Loucy (cell line): ENCODE measurements around the gene GABBR2.

Experiments
- H2AFZ ChIP-seq: fragments of 200-600 bp; sonication (generic); 2 replicates; pipeline ENCODE4 v1.6.0; 2016; ENCODE audit warnings: antibody characterized with exemption, mild to moderate bottlenecking, low read length, moderate library complexity
- H3F3A ChIP-seq: fragments of 200-600 bp; 2 replicates; pipeline ENCODE4 v1.6.0; 2016; ENCODE audit warnings: antibody characterized with exemption, low read depth, mild to moderate bottlenecking
- H3K27me3 ChIP-seq: fragments of 200-600 bp; sonication (generic); 2 replicates; pipeline ENCODE4 v1.6.1; 2014; ENCODE audit warnings: low read length, mild to moderate bottlenecking; ENCODE audit not compliant: insufficient read depth, poor library complexity, severe bottlenecking
- H3K36me3 ChIP-seq: fragments of 200-600 bp; sonication (generic); 2 replicates; pipeline ENCODE4 v1.6.1; 2016; ENCODE audit warnings: low read length; ENCODE audit not compliant: insufficient read depth
- H3K4me1 ChIP-seq: fragments of 200-600 bp; sonication (generic); 2 replicates; pipeline ENCODE4 v1.5.1; 2014; ENCODE audit warnings: low read length, mild to moderate bottlenecking; ENCODE audit not compliant: insufficient read depth, poor library complexity, severe bottlenecking
- H3K4me2 ChIP-seq: fragments of 200-600 bp; sonication (generic); 2 replicates; pipeline ENCODE4 v1.6.0; 2014; ENCODE audit warnings: antibody characterized with exemption, low read length, low read depth, mild to moderate bottlenecking; ENCODE audit not compliant: poor library complexity, severe bottlenecking
- H3K4me3 ChIP-seq: fragments of 200-600 bp; sonication (generic); 2 replicates; pipeline ENCODE4 v1.5.1; 2014; ENCODE audit warnings: low read length, mild to moderate bottlenecking, mixed read lengths; ENCODE audit not compliant: poor library complexity, severe bottlenecking
- H3K79me2 ChIP-seq: fragments of 200-600 bp; sonication (generic); 2 replicates; pipeline ENCODE4 v1.6.1; 2014; ENCODE audit warnings: low read length; ENCODE audit not compliant: insufficient read depth
- H3K9ac ChIP-seq: fragments of 200-600 bp; sonication (generic); 2 replicates; pipeline ENCODE4 v1.6.0; 2014; ENCODE audit warnings: mild to moderate bottlenecking, low read depth, low read length, moderate library complexity; ENCODE audit not compliant: poor library complexity, severe bottlenecking
- H3K9me2 ChIP-seq: fragments of 200-600 bp; sonication (generic); replicated peaks from 2 replicates; pipeline ENCODE4 v1.6.1; 2016; ENCODE audit warnings: low read depth, low read length, mixed read lengths
- H3K9me3 ChIP-seq: fragments of 200-600 bp; sonication (generic); 2 replicates; pipeline ENCODE4 v1.6.1; 2014; ENCODE audit warnings: mild to moderate bottlenecking, antibody characterized with exemption, low read length, low read depth; ENCODE audit not compliant: insufficient read depth
- H4K20me1 ChIP-seq: fragments of 200-600 bp; sonication (generic); 2 replicates; pipeline ENCODE4 v1.6.0; 2014; ENCODE audit warnings: antibody characterized with exemption, low read length, mild to moderate bottlenecking; ENCODE audit not compliant: insufficient read depth, poor library complexity, severe bottlenecking
- CTCF ChIP-seq: fragments of 200-600 bp; sonication (generic); conservative IDR thresholded peaks from 2 replicates; pipeline ENCODE4 v1.5.1; 2014; ENCODE audit warnings: mild to moderate bottlenecking, antibody characterized with exemption, low read length
- EZH2phosphoT487 ChIP-seq: fragments of 200-600 bp; IDR thresholded peaks from 2 replicates; pipeline ENCODE4 v1.6.1; 2018; ENCODE audit warnings: antibody characterized with exemption, mild to moderate bottlenecking, moderate library complexity, borderline replicate concordance

GABBR2 gene

GRCh38 chr9:98609646-98610045, 99.1 kb downstream of the GABBR2 start:
- no peaks in the 10 kb centered on the region for H3K79me2 ChIP-seq
- H3K4me3 ChIP-seq = no peak overlapping the region
- no peaks in the 10 kb centered on the region for H3K27me3 ChIP-seq
- no peaks in the 10 kb centered on the region for H3K9me2 ChIP-seq
- H2AFZ ChIP-seq = no peak overlapping the region
- no peaks in the 10 kb centered on the region for H3K9me3 ChIP-seq
- H3K4me2 ChIP-seq = no peak overlapping the region
- TF ChIP-seq CTCF (no peak), EZH2phosphoT487 (no peak)
- no peaks in the 10 kb centered on the region for H3K4me1 ChIP-seq
- H3K9ac ChIP-seq = no peak overlapping the region
- no peaks in the 10 kb centered on the region for H3K36me3 ChIP-seq
- no peaks in the 10 kb centered on the region for H4K20me1 ChIP-seq
- H3F3A ChIP-seq = no peaks in the 10 kb centered on the region

GRCh38 chr9:98607787-98608186, 100.9 kb downstream of the GABBR2 start:
- Histone ChIP-seq H3K4me2 (no peak overlapping the region), H3K4me1 (no peaks in the 10 kb centered on the region), H3K9me2 (no peaks in the 10 kb centered on the region), H3K9ac (no peak overlapping the region), H4K20me1 (no peaks in the 10 kb centered on the region), H3K9me3 (no peaks in the 10 kb centered on the region), H2AFZ (no peak overlapping the region), H3K36me3 (no peaks in the 10 kb centered on the region), H3K27me3 (no peaks in the 10 kb centered on the region), H3K4me3 (no peak overlapping the region), H3F3A (no peaks in the 10 kb centered on the region), H3K79me2 (no peaks in the 10 kb centered on the region)
- TF ChIP-seq EZH2phosphoT487 = no peak
- no peak for TF ChIP-seq CTCF

DNA sequence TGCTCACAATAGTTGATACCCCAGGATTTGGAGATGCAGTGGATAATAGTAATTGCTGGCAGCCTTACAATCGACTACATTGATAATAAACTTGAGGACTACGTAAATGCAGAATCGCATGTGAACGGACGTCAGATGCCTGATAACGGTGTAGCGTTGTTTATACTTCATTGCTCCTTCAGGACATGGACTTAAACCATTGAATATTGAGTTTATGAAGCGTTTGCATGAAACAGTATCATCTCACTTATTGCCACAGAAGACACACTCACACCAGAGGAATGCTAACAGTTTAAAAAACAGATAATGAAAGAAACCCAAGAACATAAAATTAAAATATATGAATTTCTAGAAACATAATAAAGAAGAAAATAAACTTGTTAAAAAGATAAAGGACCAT, 101.6 kb downstream of the GABBR2 start:
- Histone ChIP-seq H2AFZ (no peak overlapping the region), H3K9ac (no peak overlapping the region), H3K4me2 (no peak overlapping the region), H3K9me3 (no peaks in the 10 kb centered on the region), H3K79me2 (no peaks in the 10 kb centered on the region), H3K9me2 (no peaks in the 10 kb centered on the region), H3K27me3 (no peaks in the 10 kb centered on the region), H3F3A (no peaks in the 10 kb centered on the region), H3K4me3 (no peak overlapping the region), H4K20me1 (no peaks in the 10 kb centered on the region), H3K4me1 (no peaks in the 10 kb centered on the region), H3K36me3 (no peaks in the 10 kb centered on the region)
- TF ChIP-seq EZH2phosphoT487 = no peak

- H3K4me2 ChIP-seq = no peak overlapping the region
- H3K79me2 ChIP-seq = no peaks in the 10 kb centered on the region
- no peak overlapping the region for H2AFZ ChIP-seq
- TF ChIP-seq EZH2phosphoT487 = no peak
- no peak for TF ChIP-seq CTCF
- no peak overlapping the region for H3K9ac ChIP-seq
- no peaks in the 10 kb centered on the region for H3K4me1 ChIP-seq
- H3K36me3 ChIP-seq = no peaks in the 10 kb centered on the region
- H4K20me1 ChIP-seq = no peaks in the 10 kb centered on the region
- no peak overlapping the region for H3K4me3 ChIP-seq
- no peaks in the 10 kb centered on the region for H3K27me3 ChIP-seq
- H3K9me3 ChIP-seq = no peaks in the 10 kb centered on the region
- no peaks in the 10 kb centered on the region for H3K9me2 ChIP-seq
- no peaks in the 10 kb centered on the region for H3F3A ChIP-seq
Measured at GRCh38 chr9:98606730-98607129, 102.0 kb downstream of the GABBR2 start.
